Measurements from ENCODE around the gene SLC2A8.

The SLC2A8 gene, protein sequence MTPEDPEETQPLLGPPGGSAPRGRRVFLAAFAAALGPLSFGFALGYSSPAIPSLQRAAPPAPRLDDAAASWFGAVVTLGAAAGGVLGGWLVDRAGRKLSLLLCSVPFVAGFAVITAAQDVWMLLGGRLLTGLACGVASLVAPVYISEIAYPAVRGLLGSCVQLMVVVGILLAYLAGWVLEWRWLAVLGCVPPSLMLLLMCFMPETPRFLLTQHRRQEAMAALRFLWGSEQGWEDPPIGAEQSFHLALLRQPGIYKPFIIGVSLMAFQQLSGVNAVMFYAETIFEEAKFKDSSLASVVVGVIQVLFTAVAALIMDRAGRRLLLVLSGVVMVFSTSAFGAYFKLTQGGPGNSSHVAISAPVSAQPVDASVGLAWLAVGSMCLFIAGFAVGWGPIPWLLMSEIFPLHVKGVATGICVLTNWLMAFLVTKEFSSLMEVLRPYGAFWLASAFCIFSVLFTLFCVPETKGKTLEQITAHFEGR

GRCh38 chr9:127396808-127397645 lies at the start of gene SLC2A8:
Gene SLC2A8 (plus strand): TSS chr9:127397169. CDS start chr9:127397231, 62 bp downstream.
- peak; percentile 89 for DNase-seq (ENCODE audit: low read depth, low spot score)

GRCh38 chr9:127347831-127348776 lies 48.9 kb upstream of the SLC2A8 start:
- no peak for DNase-seq (ENCODE audit: low read depth, low spot score)

GRCh38 chr9:127349483-127350113 lies 47.4 kb upstream of the SLC2A8 start:
- DNase-seq (ENCODE audit: low read depth, low spot score): no peak

GRCh38 chr9:127351182-127352166 lies 45.5 kb upstream of the SLC2A8 start:
- no peak for DNase-seq (ENCODE audit: low read depth, low spot score)

DNA sequence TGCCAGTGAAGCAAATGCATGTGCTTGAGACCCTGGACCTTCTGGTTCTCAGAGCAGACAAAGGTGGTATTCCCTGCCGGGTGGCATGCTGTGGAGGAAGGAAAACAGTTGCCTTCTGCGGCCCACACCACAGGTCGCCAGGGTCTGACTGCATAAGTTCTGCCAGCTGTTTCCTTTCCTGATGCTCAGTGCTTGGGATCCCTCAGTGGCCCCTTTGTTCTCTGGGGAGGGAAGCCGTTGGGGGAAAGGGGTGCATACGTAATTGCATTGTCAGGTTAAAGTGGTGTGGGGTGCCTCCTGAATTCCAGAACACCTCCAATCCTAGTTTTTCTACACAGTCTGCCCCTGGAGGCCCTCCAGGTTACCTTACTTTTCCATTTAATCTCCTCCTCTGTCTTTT lies 43.1 kb upstream of the SLC2A8 start:
- no peak for DNase-seq (ENCODE audit: low read depth, low spot score)

GRCh38 chr9:127356906-127357305 lies 40.1 kb upstream of the SLC2A8 start:
- DNase-seq (ENCODE audit: low read depth, low spot score): no peak

- DNase-seq (ENCODE audit: low read depth, low spot score): no peak
Measured at GRCh38 chr9:127358023-127358535, 38.9 kb upstream of the SLC2A8 start.

GRCh38 chr9:127358770-127359169 lies 38.2 kb upstream of the SLC2A8 start:
- no peak for DNase-seq (ENCODE audit: low read depth, low spot score)

- no peak for DNase-seq (ENCODE audit: low read depth, low spot score)
Measured at GRCh38 chr9:127360250-127360649, 36.7 kb upstream of the SLC2A8 start.

- no peak for DNase-seq (ENCODE audit: low read depth, low spot score)
Measured at GRCh38 chr9:127360829-127361228, 36.1 kb upstream of the SLC2A8 start.

- no peak for DNase-seq (ENCODE audit: low read depth, low spot score)
Measured at GRCh38 chr9:127361561-127361960, 35.4 kb upstream of the SLC2A8 start.

DNA sequence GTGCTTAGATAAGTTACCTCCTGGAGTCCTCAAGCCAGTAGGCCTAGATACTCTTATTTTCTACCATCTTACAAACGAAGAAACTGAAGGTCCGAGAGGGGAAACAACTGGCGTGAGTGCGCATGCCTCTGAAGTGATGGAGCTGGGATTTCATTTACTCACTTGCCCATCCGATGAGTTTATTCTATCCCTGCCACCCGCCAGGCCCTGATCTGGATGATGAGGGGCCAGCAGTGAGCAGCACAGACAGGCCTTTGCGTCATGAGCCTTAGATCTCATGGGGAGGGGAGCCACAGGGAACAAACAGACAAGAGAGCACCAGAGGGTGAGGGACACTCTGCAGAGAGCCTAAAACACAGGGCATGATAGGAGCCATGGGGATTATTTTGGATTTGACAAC lies 34.1 kb upstream of the SLC2A8 start:
- no peak for DNase-seq (ENCODE audit: low read depth, low spot score)

DNA sequence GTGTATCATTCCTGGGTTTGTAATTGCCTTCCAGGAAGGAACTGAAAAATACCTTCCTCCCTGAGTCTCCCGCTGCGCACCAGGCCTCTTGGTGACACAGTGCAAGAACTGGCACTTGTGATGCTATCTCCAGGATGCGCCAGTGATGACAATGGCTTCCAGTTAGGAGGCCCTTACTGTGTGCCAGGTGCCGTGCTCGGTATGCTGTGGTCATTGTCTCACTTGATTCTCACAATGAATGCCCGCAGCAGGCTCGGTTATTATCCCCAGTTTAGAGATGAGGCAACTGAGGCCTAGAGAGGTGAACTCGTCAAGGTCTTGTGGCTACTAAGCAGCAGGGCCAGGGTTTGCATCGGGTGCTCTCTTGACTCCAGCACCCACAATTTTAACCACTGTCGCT lies 31.5 kb upstream of the SLC2A8 start:
- no peak for DNase-seq (ENCODE audit: low read depth, low spot score)

DNA sequence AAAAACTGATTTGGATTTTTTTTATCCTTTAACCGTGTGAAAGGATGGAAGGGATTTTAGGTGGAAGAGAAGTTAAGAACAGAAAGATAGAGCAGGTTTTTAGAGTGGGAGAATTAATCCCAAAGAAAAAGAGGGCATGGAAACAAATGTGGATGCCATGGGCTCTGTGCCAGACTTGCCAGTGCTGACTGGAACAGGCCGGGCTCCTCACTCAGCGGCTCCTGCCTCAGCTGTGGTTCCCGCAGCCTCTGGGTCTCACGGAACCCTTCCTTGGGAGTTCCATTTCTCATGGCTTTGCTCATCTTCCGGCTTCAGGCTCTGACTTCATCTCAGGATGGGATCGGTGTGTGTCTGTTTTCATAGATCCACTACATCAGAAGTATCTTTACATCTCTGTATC lies 30.4 kb upstream of the SLC2A8 start:
- no peak for DNase-seq (ENCODE audit: low read depth, low spot score)

GRCh38 chr9:127368852-127369402 lies 28.0 kb upstream of the SLC2A8 start:
- no peak for DNase-seq (ENCODE audit: low read depth, low spot score)

DNA sequence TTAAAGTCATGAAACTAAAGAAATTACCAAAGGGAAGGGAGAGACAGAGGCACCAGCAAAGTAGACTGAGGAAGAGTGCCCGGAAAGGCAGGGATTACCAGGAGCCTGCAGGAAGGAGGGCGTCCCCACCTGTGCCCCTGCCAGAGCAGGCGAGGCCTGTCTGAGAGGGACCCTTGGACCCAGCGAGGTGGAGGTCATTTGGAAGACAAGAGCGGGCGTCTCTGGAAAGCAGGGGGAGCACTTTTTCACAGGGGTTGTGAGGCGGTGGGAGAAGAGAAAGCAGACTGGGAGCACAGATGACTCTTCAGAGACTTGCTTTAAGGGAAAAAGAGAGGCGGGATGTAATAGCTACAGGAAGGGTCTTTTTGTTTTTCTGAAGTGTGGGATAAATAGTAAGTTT lies 27.5 kb upstream of the SLC2A8 start:
- DNase-seq (ENCODE audit: low read depth, low spot score): no peak

DNA sequence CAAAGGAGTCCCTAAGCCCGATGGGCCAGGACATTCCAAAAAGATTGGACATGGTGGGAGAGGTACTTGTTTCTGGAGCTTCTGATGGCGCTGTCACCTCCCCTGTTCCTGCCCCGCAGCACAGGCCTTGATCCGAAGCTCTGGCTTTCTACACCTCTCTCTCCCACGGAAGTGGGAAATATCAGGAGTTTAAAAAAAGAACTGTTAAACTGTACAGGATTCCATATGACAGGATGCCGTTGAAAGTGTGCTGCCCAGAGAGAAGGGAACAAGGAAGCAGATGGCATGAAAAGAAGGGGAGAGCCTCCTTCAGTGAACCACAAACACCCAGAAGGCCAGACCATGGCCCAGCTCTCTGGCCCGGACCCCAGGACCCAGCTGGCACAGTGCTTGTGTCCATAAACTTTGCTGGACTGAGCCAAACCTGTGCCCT lies 26.8 kb upstream of the SLC2A8 start:
- DNase-seq (ENCODE audit: low read depth, low spot score): no peak

- DNase-seq (ENCODE audit: low read depth, low spot score): no peak
Measured at GRCh38 chr9:127370672-127371648, 26.0 kb upstream of the SLC2A8 start.

Data from activated CD4-positive, CD25-positive, alpha-beta regulatory T cell treated with anti-CD3 and anti-CD28 coated beads, Interleukin-2, amount 50 U/mL, for 16 hours (primary cell).